Fibroblast of upper back skin (primary cell): ENCODE results near the gene ARHGAP25.

Source experiments
- DNase-seq: peaks from one replicate; pipeline ENCODE4 v3.0.0-alpha.2; 2013

The ARHGAP25 gene

DNA sequence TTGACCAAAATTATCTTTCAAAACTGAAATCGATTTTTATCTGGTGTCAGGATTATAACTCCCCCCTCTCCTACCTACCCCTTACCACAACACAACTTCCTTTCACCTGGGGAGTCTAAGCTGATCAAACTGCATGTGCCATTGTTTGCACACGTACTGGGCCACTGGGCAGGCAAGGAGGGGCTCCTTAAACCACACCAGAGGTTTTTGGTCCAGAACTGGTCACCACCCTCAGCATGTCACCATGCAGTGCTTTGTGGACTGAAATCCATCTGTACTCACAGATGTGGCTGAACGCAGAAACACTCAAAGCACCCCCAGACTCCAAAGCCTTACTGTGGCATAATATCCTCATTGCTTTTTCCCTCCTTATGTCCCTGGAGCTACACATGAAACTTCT, 13.9 kb upstream of the ARHGAP25 start:
- DNase-seq, result no peak

DNA sequence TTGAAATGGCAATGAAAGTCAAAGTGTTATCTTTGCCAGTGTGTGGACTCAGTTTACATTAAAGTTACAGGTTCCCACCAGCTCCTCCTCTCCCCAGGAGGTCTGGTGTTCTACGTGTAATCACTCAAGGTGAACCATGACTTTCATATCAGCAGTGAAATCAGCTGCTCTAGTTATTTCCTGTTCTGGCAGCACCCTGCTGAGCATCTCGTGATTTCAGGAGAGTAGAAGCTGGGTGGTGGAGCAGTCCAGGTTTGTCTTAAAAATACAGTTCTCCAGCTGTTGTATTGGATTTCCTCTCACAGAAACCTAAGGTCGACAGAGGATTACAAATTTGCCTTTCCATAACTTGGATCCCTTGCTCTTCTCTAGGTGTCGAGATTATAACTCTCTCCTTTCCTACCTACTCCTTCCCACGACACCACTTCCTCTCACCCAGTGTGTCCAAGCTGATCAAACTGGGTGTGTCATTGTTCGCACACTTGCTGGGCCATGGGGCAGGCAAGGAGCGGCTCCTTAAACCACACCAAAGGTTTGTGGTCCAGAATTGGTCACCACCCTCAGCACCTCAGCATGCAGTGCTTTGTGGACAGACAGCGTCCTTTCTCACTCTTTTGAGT, 13.0 kb upstream of the ARHGAP25 start:
- no peak for DNase-seq

DNA sequence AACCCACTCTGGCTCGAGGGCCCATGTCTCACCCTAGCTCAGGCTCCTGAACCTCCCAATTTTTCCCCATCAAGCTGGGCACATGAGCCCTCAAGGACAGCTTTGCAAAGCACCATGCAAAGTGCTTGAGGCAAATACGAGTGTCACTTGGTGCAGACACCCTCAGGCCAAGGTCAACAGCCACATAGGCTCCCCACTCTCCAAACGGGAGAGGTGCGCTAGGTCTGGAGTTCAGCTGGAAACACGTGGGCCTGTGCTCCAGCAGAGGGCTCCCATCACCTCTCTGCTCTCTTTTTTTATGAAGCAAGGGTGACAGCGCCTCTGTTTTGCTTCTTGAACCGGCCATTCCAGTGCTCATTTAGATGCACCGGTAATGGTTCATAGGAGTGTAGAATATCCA, 11.9 kb upstream of the ARHGAP25 start:
- no peak for DNase-seq

DNA sequence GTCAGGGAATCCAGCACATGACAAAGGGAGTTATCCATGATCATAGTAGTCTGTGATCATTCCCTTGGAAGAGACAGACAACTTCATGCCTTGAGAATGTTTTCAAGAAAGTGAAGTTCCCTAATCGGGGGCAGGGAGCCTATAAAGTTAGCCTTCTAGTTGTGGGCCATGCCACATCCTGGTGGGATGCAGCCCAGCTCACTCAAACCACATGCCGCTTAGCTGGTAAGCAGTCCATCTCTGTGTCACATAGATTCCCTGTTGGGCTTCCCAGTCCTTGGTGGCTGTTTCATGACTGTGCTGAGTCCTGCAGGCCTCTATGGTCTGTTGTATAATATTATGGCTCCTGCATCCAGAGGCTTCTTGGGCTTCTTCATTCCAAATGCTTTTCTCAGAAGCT, 11.4 kb upstream of the ARHGAP25 start:
- no peak for DNase-seq

DNA sequence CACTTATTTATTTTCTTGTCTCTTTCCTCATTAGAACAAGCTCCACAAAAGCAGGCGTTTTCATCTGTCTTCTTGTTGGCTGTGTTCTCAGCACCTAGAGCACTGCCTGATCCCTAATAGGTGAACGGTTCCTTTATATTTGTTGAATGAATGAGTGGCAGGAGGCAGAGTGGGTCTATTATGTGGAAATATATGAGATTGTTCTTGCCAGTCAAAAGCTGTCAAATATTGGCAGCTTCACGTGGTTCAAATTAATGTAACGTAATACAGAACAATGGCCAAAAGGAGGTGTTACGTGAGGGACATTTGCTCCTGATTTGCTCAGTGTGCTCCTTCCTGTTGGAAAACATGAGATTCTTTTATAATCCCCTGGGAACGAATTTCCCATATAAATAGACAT, 8.5 kb upstream of the ARHGAP25 start:
- DNase-seq, result no peak

DNA sequence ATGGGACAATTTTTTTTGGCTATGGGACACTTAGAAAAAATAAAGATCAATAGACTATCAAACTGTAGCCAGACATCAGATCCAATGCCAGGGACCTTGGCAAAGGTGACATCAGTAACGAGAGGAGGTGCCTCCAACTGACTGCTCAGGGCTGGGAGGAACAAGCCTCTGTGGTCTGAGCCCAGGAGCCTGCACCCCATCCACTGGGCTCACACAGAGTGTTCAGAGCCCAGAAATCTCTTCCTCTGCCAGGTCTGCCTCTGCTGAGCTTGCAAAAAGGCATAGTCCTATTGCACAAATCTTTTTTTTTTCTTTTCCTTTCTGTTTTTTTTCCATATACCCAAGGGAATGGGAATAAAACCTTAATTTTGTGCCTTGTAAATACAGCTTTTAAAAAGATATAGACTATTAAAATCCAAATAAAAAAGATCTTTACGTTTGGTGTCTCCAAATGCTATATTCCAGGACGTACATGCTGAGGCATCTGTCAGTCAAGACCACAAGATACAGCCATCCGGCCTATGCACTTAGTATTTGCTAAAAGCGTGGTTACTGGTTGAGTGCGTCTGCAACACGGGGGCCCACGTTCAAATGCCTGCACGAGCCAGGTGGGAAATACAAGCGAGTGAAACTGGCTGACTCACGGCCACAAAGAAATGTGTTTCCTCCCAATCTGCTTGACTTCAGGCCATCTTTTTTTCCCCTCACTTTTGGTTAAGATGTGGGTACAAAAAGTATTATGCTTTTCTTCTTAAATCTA, 7.8 kb upstream of the ARHGAP25 start:
- DNase-seq, result peak; percentile 9

DNA sequence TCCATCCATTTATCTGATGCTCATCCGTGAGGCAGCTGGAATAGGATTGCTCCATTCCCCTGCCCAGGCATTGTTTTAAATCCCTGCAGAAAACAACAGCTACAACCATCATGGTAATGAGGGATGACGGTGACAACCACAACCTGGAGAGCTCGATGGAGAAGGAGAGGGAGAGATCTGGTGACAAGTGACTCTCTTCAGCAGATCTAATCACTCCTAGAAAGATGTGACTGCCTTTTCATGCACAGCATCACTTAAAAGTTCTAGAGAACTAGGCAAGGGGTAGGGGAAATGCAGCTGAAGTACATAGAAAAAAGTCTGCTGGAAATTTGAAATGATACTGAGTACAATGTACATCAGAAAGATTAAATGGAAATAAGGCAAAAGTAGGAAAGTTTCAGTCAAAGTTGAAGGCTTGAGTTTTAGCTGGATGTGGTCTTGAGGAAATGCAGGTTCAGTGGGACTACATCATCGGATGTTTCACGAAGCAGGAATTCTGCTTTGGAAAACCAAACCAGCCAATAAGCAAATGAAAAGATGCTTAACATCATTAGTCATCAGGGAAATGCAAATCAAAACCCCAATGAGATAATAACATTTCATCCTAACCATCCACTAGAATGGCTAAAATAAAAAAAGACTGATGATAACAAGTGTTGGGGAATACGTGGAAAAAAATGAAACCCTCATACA, 6.8 kb upstream of the ARHGAP25 start:
- peak; percentile 33 for DNase-seq

DNA sequence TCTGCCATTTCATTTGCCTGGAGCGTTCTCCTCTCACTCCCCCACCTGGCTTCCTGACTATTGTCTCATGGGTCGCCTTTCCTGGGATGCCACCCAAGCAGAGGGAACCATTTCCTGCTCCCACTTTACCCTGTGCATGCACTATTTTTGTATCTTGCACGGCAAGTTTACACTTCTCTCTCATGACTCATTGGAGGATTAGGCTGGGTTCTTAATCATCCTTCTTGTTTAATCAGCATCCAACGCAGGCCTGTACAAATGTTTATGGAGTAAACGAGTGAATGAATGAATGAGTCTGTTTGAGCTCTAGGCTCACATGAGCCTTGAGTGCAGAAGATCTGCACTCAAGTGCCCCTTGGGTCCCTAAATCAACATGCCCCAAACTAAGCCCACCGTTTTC, 3.8 kb upstream of the ARHGAP25 start:
- DNase-seq, result no peak

DNA sequence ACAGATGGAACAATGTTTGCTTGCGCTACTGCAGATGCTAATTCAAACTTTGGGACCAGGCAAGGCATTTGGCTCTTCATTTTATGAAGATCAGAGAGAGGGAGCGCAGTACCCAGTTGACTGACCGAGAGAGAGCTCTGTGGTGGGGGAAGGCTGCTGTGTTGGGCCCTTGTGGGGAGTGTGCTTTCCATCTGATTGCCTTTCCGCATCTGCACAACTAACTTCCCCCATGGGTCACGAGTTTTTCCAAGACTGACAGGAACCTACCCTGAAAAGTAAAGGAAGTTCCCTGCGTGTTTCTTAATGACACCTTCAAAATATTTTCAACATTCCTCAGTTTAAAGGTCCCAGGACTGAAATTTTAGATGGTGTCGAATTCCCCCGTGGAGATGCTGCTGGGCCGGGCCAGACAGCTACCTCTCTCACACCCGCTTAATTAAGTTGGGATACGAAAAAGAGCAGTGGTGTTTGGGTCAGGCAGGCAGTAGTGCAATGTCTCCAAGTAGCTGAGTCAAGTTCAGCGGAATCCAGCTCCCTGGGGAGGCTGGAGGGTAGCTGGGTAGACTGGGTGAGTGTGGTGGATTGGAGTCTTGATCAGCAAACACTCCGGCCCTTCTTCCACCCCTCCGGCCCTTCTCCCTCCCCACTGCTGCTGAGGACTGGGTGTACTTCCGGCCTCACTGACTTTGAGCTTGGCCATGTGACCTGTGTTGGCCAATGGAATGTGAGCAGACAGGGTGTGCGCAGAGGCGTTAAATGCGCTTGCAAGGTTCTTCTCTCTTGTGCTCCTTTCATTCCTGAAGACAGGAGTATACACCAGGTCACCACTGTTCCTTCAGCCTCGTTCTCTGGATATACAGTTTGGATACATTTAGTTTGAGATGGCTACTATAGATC, 2.3 kb upstream of the ARHGAP25 start:
- no peak for DNase-seq

DNA sequence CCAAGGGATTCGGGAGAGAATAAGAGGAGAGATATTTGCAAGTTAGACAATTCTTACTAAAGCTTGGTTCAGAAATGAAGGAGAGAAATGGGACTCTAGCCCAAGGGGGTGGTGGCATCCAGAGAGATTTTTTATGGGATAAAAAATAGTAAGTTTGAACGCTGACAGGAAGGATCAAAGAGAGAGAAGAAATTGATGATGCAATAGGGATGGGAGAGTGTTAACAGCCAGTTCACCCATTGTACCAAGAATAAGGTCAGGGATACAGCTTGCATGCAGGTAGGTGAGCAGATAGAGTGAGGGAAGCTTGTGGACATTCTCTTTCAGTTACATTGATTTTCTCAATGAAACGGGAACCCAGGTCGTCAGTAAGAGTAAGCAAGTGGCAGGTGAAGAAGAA, 1.2 kb upstream of the ARHGAP25 start:
- DNase-seq, result no peak

DNA sequence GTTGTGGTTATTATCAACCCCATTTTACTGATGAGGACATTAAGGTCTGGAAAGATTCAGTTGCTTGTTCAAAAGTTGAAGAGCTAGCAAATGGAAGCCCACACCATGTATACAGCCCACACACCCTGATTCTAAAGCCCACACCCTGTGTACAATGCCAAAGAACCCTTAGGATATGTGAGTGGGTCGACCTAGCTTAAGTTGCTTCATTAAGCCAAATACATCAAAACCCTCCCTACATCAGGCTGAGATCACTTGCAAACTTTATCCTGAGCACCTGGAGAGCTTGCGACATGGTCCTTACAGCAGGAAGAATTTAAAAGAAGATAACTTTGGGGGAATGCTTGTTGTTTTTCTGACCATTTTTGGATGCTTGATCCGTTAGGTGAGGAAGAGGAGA, 435 bp upstream of the ARHGAP25 start:
- no peak for DNase-seq

DNA sequence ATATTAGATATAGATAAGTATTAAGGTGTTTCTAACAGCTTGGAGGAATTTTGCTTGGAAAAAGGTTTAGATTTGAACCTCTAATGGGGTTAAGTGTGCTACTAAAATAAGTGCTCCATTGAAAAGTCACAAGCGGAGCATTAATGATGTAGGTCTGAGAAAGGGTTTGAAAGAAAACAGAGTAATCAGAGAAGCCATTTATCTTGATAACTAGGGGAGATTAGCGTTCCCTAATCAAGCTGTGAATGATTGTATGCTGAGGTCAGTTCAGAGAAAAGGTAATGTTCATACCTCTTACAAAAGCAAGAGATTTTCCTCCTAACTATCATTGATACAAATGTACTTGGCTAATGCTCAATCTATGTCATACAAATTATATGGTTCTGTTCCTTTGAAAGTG, 1.5 kb downstream of the ARHGAP25 start:
- DNase-seq, result no peak

DNA sequence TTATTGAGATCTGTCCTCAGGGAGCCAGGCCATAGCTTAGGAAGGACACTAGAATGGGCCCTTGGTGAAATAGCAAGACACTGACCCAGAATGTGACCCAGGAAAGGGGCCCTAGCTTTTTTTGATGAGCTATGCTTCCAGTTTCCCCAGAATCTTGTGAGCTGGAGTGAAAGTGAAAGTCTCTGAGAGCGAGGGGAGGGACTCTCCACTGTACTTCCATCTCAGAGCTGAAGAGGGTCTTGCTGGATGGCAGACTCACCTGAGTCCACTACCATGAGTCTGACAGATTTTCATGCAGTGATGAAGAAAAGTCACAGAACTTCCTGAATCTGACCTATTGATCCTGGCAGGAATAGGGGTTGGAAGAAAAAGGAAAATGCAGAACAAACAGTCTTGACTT, 3.1 kb downstream of the ARHGAP25 start:
- DNase-seq, result no peak

DNA sequence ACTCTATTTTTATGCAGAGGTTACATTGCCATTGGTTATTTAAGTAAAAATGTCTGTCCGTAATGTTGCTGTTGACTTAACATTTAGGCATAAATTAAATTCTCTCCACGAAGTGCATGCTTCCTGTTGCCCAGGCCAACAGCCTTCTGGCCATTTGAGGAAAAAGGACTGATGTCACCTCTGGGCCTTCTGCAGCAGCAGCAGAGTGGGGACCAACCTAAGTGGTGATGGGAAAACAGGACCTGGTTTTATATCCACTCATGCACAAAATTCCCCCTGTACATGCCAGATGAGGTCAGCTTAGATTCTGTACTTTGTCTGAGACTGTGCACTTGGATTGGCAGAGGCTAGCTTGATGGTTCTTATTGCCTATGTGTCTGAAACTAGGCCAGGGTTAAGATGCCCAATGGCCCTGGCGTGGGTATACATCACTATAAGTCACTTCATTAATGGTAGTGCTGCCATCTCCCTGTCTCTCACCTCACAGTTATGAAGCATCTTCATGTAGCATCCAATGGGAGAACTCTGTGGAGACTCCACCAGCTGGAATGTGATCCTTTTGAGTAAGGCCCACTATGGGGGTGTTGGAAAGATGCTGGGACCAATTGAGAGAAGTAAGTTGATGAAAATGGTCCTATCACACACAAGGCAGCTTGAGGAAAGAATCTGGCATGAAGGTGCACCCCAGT, 4.4 kb downstream of the ARHGAP25 start:
- DNase-seq, result no peak

DNA sequence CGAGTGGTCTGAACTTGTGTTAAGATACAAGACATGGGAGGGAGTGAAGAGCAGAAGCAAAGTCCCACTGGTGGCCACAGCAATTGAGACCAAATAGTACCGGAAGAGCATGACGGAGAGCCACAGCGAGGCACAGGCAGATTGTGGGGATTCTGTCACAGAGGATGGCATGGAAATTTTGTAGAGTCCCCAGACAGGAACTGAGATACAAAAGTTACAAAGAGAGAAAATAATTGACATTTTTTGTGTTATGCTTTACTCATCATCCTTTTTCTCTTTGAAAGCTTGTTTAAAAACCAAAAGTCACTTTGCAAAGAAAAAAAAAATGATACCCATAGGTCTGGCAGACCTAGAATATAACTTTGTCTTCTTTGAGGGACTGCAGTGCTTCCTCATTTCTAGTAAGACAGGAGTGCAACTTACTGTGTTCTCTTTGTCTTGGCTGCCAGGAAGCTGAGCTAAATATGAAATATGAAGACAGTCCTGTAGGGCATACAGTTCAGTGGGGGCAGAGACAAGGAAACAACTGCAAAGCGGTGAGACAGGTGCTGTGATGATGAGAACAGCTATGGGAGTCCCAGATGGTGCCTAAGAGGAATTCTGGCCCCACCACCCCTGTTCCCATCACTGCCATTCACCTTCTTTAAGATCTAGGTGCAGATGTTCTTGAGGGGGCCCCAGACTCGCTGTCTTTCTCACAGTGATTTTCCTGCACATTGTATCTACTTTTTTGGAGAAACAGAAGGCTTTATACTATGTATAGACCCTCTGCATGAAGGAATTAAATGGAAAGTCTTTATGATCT, 5.2 kb downstream of the ARHGAP25 start:
- DNase-seq, result no peak

DNA sequence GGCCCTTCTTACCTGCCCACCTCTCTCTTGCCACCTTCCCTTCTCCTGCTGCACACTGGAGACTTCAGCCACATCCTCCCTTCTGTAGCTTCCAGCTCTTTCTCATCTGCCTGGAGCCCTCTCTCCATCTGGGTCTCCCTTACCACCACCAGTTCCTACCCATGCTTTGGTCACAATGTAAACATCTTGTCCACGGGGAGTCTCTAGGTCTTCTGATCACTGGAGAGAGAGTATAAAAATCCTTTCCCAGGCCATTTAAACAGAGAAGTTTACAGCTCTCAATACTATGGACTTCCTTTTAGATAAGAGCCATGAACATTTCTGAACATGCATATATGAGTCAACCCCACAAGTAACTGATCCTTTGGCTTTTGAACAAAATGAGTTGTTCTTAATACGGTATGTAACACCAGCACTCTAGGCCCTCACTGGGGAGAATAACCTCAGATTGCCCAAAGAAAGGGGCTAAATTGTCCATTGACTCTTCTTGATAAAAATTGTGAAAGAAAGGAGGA, 5.8 kb downstream of the ARHGAP25 start:
- DNase-seq, result no peak

DNA sequence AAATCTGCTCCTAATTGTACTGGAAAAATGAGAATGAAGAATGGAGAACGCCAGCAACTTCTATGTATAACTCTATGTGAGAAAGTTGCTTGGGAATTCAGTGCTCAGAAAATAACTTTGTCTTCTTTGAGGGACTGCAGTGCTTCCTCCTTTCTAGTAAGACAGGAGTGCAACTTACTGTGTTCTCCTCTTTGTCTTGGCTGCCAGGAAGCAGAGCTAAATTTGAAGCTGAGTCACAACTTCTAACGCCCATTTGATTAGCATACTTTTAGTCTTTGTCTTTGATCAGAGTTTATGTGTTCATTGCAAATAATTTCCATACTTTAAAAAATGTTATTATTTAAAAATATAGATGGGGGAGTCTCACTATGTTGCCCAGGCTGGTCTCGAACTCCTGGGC, 6.6 kb downstream of the ARHGAP25 start:
- DNase-seq, result no peak

DNA sequence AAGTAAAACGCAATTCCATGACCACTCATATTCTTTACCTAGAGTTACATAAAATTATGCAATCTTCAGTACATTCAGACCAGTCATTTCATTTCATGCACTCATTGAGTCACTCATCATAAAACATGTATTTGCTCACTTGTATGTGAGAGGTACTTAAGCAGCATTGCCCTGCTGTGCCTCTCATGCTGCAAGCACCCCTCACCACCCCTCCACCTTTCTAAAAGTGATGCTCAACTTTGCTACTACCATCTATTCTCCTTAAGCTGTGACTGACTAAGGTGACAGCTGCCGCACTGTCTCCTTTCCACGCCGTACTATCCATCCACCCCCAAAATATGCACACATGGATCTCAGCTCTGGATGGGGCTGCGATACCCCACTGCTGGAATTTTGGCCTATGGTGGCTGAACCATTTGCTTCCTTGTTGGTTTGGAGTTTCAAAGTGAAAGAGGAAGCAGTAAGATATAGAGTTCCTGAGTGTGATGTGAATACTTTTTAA, 7.2 kb downstream of the ARHGAP25 start:
- no peak for DNase-seq

DNA sequence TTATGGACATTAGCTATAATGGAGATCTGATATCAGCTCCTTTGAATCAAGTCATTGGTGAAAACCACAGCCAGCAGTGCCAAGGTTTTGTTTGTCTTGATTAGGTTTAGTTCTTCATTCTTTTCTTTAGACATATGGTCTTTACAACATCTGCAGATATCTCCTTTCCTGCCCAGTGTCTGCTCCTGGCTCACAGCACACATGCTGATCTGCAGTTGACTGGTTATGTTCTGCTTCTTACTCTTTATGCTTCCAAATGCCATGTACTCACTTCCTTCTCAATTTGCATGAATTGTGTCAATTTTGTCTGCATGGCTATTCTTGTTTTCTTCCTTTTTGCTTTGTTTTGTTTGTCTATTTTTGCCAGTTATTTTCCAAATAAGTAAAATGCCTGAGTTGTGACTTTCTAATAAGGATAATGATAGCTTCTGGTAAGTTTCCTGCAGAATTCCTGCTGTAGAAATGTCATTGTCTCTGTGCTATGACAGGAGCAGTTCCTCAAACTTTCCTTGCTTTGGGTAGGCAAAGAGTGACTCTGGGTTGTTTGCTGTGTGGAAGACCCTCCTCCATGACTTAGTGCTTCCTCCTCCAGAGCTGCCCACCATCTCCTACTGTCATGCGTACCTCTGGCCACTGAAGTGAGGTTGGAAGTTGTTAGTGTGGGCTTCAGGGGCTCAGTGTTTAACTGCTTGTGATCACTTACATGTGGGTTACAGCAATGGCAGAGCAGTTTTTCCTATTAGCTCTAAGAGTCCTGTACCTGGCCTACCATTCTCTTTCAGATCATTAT, 8.2 kb downstream of the ARHGAP25 start:
- no peak for DNase-seq

DNA sequence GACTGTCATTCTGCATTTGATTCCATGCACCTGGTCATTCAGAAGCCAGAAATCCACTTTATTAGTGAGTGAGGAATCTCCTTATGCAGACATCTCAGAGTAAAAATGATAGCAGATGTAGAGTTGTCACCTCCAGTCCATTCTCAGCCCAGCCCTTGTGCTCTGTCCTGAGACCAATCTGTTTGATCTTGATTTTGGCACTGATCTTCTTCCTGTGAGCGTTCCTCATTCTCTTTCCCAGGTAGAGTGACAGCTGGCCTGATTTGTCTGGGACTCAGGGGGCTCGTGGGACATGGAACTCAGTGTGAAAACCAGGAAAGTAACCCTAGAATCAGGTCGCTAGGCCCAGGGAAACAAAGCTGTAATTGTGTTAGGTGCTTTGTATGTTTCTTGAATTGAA, 8.9 kb downstream of the ARHGAP25 start:
- no peak for DNase-seq
